Ovary (tissue), 3 donors: Measurements from ENCODE around the gene DOLK.

Experiments
- CTCF ChIP-seq, 3 donors: fragments of 450-650 bp in 2 of 3; fragments of 200-600 bp in 1 of 3; IDR thresholded peaks; one replicate each; pipeline versions ENCODE4 v1.5.1 to v1.8.0; 2016 to 2022; ENCODE audit warnings: antibody characterized with exemption in 3 of 3, mild to moderate bottlenecking in 1 of 3
- EP300 ChIP-seq: sonication (generic); formaldehyde crosslinking; IDR thresholded peaks from one replicate; pipeline ENCODE4 v1.6.1; 2017; ENCODE audit warnings: antibody characterized with exemption
- POLR2A ChIP-seq: fragments of 450-650 bp; IDR thresholded peaks from one replicate; pipeline ENCODE4 v1.6.1; 2017; ENCODE audit warnings: antibody characterized with exemption, mild to moderate bottlenecking, moderate library complexity
- donor health status: DM: no; HTN: no; CAD: no.

- TF ChIP-seq CTCF (IDR thresholded peaks at IDR 0.05) (no peak), POLR2A (no peak), EP300 (no peak)
Observed at GRCh38 chr9:128987805-128988204, 40.4 kb upstream of the DOLK start.
